SK-N-SH (cell line): Measurements from ENCODE around the gene MSX1. TPM values are rescaled to one million over a fixed set of nuclear protein-coding genes. Genes with fewer than 3 reads are reported as not detected.

Experiments used
- CTCF ChIA-PET: fragments of 300-600, 350-600 bp; formaldehyde crosslinking; extraction: SDS; loops from one replicate; lab custom pipeline; 2021; lab: Yijun Ruan, JAX
- POLR2A ChIA-PET: fragments of 350-600 bp; sonication (Branson Sonifier 250); formaldehyde crosslinking; extraction: SDS; loops from one replicate; lab custom pipeline; 2020; ENCODE audit warnings: antibody characterized with exemption, inconsistent platforms; lab: Yijun Ruan, JAX
- DNase-seq: peaks from one replicate; pipeline ENCODE4 v3.0.0; 2012
- H2AFZ ChIP-seq: fragments of 200-600 bp; sonication (generic); 2 replicates; pipeline ENCODE4 v1.8.1; 2016; ENCODE audit warnings: antibody characterized with exemption, mild to moderate bottlenecking, low read depth
- H3F3A ChIP-seq: fragments of 200-600 bp; sonication (generic); replicated peaks from 2 replicates; pipeline ENCODE3; 2016; ENCODE audit warnings: antibody characterized with exemption, mild to moderate bottlenecking; ENCODE audit not compliant: insufficient read depth
- H3K27ac ChIP-seq, 2 experiments: fragments of 200-500 bp in 1 of 2; fragments of 200-600 bp in 1 of 2; sonication (Bioruptor generic) in 1 of 2; sonication (generic), shearing (Covaris generic) in 1 of 2; 2 replicates each; pipeline versions ENCODE4 v1.5.1 to v1.6.1; 2014 to 2016; ENCODE audit warnings: low read depth in 2 of 2, inconsistent platforms in 1 of 2, low read length in 1 of 2, mild to moderate bottlenecking in 1 of 2, mixed read lengths in 1 of 2
- H3K27me3 ChIP-seq: fragments of 200-600 bp; sonication (generic), shearing (Covaris generic); 2 replicates; pipeline ENCODE4 v1.6.1; 2016; ENCODE audit warnings: mixed run types; ENCODE audit not compliant: insufficient read depth
- H3K36me3 ChIP-seq, 2 experiments: fragments of 200-500 bp in 1 of 2; fragments of 200-600 bp in 1 of 2; sonication (Bioruptor generic) in 1 of 2; sonication (generic) in 1 of 2; replicated peaks in 1 of 2; 2 replicates each; pipeline versions ENCODE3 to v1.5.1; 2014 to 2016; ENCODE audit warnings: low read length in 1 of 2, mild to moderate bottlenecking in 1 of 2; ENCODE audit not compliant: insufficient read depth in 2 of 2, control insufficient read depth in 1 of 2
- H3K4me1 ChIP-seq, 2 experiments: fragments of 200-500 bp in 1 of 2; fragments of 200-600 bp in 1 of 2; sonication (Bioruptor generic) in 1 of 2; sonication (generic), shearing (Covaris generic) in 1 of 2; 2 replicates each; pipeline versions ENCODE4 v1.5.1 to v1.6.1; 2014 to 2016; ENCODE audit warnings: low read depth in 1 of 2, low read length in 1 of 2, mixed run types in 1 of 2; ENCODE audit not compliant: insufficient read depth in 2 of 2, control insufficient read depth in 1 of 2
- H3K4me2 ChIP-seq: fragments of 200-600 bp; sonication (generic), shearing (Covaris generic); 2 replicates; pipeline ENCODE4 v1.6.1; 2017; ENCODE audit warnings: mixed run types
- H3K4me3 ChIP-seq, 2 experiments: fragments of 200-500 bp in 1 of 2; fragments of 200-600 bp in 1 of 2; sonication (Bioruptor generic) in 1 of 2; sonication (generic), shearing (Covaris generic) in 1 of 2; 2 replicates each; pipeline versions ENCODE4 v1.5.1 to v1.8.1; 2014 to 2016; ENCODE audit warnings: low read depth in 2 of 2, inconsistent platforms in 1 of 2, low read length in 1 of 2, mild to moderate bottlenecking in 1 of 2, mixed read lengths in 1 of 2, moderate library complexity in 1 of 2
- H3K79me2 ChIP-seq: fragments of 200-600 bp; sonication (generic); 2 replicates; pipeline ENCODE4 v1.8.1; 2017; ENCODE audit warnings: mild to moderate bottlenecking; ENCODE audit not compliant: insufficient read depth
- H3K9ac ChIP-seq: fragments of 200-600 bp; sonication (generic); 2 replicates; pipeline ENCODE4 v1.6.1; 2017; ENCODE audit warnings: mixed run types
- H3K9me2 ChIP-seq: fragments of 200-600 bp; sonication (generic); 2 replicates; pipeline ENCODE4 v1.6.1; 2017; ENCODE audit warnings: mixed run types
- H3K9me3 ChIP-seq: fragments of 200-600 bp; sonication (generic); 2 replicates; pipeline ENCODE4 v1.6.1; 2017; ENCODE audit warnings: mixed run types, mild to moderate bottlenecking, moderate library complexity
- H4K20me1 ChIP-seq: fragments of 200-600 bp; sonication (generic); 2 replicates; pipeline ENCODE4 v1.6.1; 2017; ENCODE audit warnings: mild to moderate bottlenecking, mixed run types; ENCODE audit not compliant: insufficient read depth
- CHD2 ChIP-seq: fragments of 150-350 bp; IDR thresholded peaks from 2 replicates; pipeline ENCODE4 v1.6.1; 2018; ENCODE audit warnings: low read length; ENCODE audit not compliant: partially characterized antibody
- CTCF ChIP-seq: fragments of 200-600 bp; sonication (generic); IDR thresholded peaks from 2 replicates; pipeline ENCODE4 v1.6.1; 2017; ENCODE audit warnings: antibody characterized with exemption, mild to moderate bottlenecking, moderate library complexity
- ELF1 ChIP-seq: IDR thresholded peaks from 2 replicates; pipeline ENCODE4 v1.4.0; 2012
- FOSL2 ChIP-seq: IDR thresholded peaks from 2 replicates; pipeline ENCODE4 v1.4.0; 2012; ENCODE audit warnings: low read depth, mild to moderate bottlenecking, moderate library complexity, borderline replicate concordance
- FOXJ3 ChIP-seq: sonication (generic); formaldehyde crosslinking; IDR thresholded peaks from 2 replicates; pipeline ENCODE4 v1.5.1; 2020; ENCODE audit warnings: mild to moderate bottlenecking, missing genetic modification reagents
- IRF3 ChIP-seq: fragments of 150-350 bp; IDR thresholded peaks from 2 replicates; pipeline ENCODE4 v1.6.1; 2016; ENCODE audit warnings: mild to moderate bottlenecking, low read depth, low read length
- JUND ChIP-seq: IDR thresholded peaks from 2 replicates; pipeline ENCODE4 v1.4.0; 2012
- MAX ChIP-seq: IDR thresholded peaks from 2 replicates; pipeline ENCODE4 v1.4.0; 2012; ENCODE audit warnings: low read depth
- MEF2A ChIP-seq: IDR thresholded peaks from 2 replicates; pipeline ENCODE4 v1.4.0; 2012; ENCODE audit warnings: low read depth, borderline replicate concordance
- MXI1 ChIP-seq: IDR thresholded peaks from 2 replicates; pipeline ENCODE4 v1.6.1; 2012; ENCODE audit warnings: mild to moderate bottlenecking, low read depth, low read length, improper control_type of control experiment
- NRF1 ChIP-seq: IDR thresholded peaks from 2 replicates; pipeline ENCODE4 v1.6.1; 2012; ENCODE audit warnings: low read depth, mild to moderate bottlenecking, low read length
- PBX3 ChIP-seq: IDR thresholded peaks from 2 replicates; pipeline ENCODE4; 2012
- POLR2AphosphoS5 ChIP-seq: IDR thresholded peaks from 2 replicates; pipeline ENCODE4 v1.6.1; 2012; ENCODE audit warnings: low read depth, low read length
- REST ChIP-seq: IDR thresholded peaks from 2 replicates; pipeline ENCODE4 v1.6.1; 2012; ENCODE audit warnings: mild to moderate bottlenecking, low read depth, low read length, moderate library complexity
- RFX5 ChIP-seq: IDR thresholded peaks from 2 replicates; pipeline ENCODE4 v1.6.1; 2012; ENCODE audit warnings: mild to moderate bottlenecking, improper control_type of control experiment, low read length
- SMC3 ChIP-seq: IDR thresholded peaks from 2 replicates; pipeline ENCODE4 v1.6.1; 2012; ENCODE audit warnings: low read depth, low read length, improper control_type of control experiment
- TAF1 ChIP-seq: IDR thresholded peaks from 2 replicates; pipeline ENCODE4 v1.6.1; 2012; ENCODE audit warnings: low read depth, mild to moderate bottlenecking, low read length, moderate library complexity, borderline replicate concordance
- TCF12 ChIP-seq: IDR thresholded peaks from 2 replicates; pipeline ENCODE4 v1.4.0; 2012
- TEAD4 ChIP-seq: IDR thresholded peaks from 2 replicates; pipeline ENCODE4 v1.4.0; 2012; ENCODE audit warnings: mild to moderate bottlenecking, borderline replicate concordance; ENCODE audit not compliant: insufficient read depth
- YY1 ChIP-seq: IDR thresholded peaks from 2 replicates; pipeline ENCODE4 v1.4.0; 2012; ENCODE audit warnings: low read depth, mild to moderate bottlenecking
- WGBS: methylation state at CpG from one replicate; pipeline ENCODE4 v1.1.6; 2017; ENCODE audit warnings: low lambda C conversion rate; 5-methylcytosine and 5-hydroxymethylcytosine counted together
- polyA plus RNA-seq, 3 experiments: library from polyadenylated mRNA; depleted of rRNA; stranded (reverse); fragments of >200 nt; gene quantifications; 2 replicates each; pipeline ENCODE4 v1.2.3, GENCODE V29; 2012

MSX1 gene
- polyA plus RNA-seq, 1 of the 3 experiments (the other 2 are of a cell fraction): 2.1 TPM

- H3K4me1 ChIP-seq: no peaks in the 10 kb centered on the region
- TF ChIP-seq FOSL2 (no peak), MEF2A (no peak)
- no peak overlapping the region for H2AFZ ChIP-seq
- H3K4me2 ChIP-seq: no peak overlapping the region
- no peaks in the 10 kb centered on the region for H3K36me3 ChIP-seq
- 41% methylated on average over 5 of the region's 7 CpGs for WGBS
- CTCF ChIA-PET: no interaction called here
- H3K79me2 ChIP-seq: no peaks in the 10 kb centered on the region
- no peak overlapping the region for H3K9ac ChIP-seq
- POLR2A ChIA-PET: no interaction called here
- no peaks in the 10 kb centered on the region for H3K9me2 ChIP-seq
- H3F3A ChIP-seq: no peaks in the 10 kb centered on the region
- H4K20me1 ChIP-seq: no peaks in the 10 kb centered on the region
- H3K4me3 ChIP-seq: no peak overlapping the region
- no peak for DNase-seq
- no peaks in the 10 kb centered on the region for H3K27me3 ChIP-seq
- H3K27ac ChIP-seq: no peak overlapping the region
- no peaks in the 10 kb centered on the region for H3K9me3 ChIP-seq
Measured at GRCh38 chr4:4847011-4847410, 12.5 kb upstream of the MSX1 start.

GRCh38 chr4:4848540-4848939 lies 10.9 kb upstream of the MSX1 start:
- CTCF ChIA-PET: interaction anchor here (0.9 to 2.1 kb wide), 2 partner anchors 10 to 552 kb away, joined by 3 to 5 read pairs; no protein-coding TSS in a partner anchor
- peaks cover 5% of the 10 kb centered on the region for H3F3A ChIP-seq
- TF ChIP-seq FOXJ3 (CRISPR knock-in tag): no peak
- no peak for TF ChIP-seq IRF3
- TF ChIP-seq TEAD4: no peak
- TF ChIP-seq ELF1: no peak
- TF ChIP-seq REST: no peak
- no peak for TF ChIP-seq MXI1
- no peak for TF ChIP-seq RFX5
- no peak for TF ChIP-seq TAF1
- TF ChIP-seq CTCF: no peak
- no peak for TF ChIP-seq MAX
- no peak for TF ChIP-seq POLR2AphosphoS5
- TF ChIP-seq TCF12: no peak
- TF ChIP-seq MEF2A: no peak
- no peak for TF ChIP-seq SMC3
- no peak for TF ChIP-seq NRF1
- TF ChIP-seq PBX3: no peak
- no peak for TF ChIP-seq YY1
- no peak for TF ChIP-seq JUND
- TF ChIP-seq CHD2: no peak
- H3K4me3 ChIP-seq: no peak overlapping the region
- H3K27me3 ChIP-seq: peaks cover 3% of the 10 kb centered on the region
- peaks cover 0 to 4% of the 10 kb centered on the region in 2 experiments; a peak in 1 of 4 replicates for H3K4me1 ChIP-seq
- H3K9me3 ChIP-seq: no peaks in the 10 kb centered on the region
- H3K4me2 ChIP-seq: no peak overlapping the region
- H3K27ac ChIP-seq: no peak overlapping the region
- H3K36me3 ChIP-seq: no peaks in the 10 kb centered on the region
- no peaks in the 10 kb centered on the region for H3K79me2 ChIP-seq
- no peak overlapping the region for H2AFZ ChIP-seq
- POLR2A ChIA-PET: no interaction called here
- H3K9me2 ChIP-seq: no peaks in the 10 kb centered on the region
- 69% methylated on average over 7 of the region's 8 CpGs for WGBS
- no peak overlapping the region for H3K9ac ChIP-seq
- no peak for DNase-seq
- no peaks in the 10 kb centered on the region for H4K20me1 ChIP-seq
